Stomach (tissue), 9 donors: ENCODE data around the gene ARHGAP15. TPM values are rescaled to one million over a fixed set of nuclear protein-coding genes. Genes with fewer than 3 reads are reported as not detected.

ENCODE experiments used
- DNase-seq, 2 donors: peaks; one replicate each; pipeline versions ENCODE4 v3.0.0 to v3.0.0-alpha.2; 2013 to 2019
- H3K27ac ChIP-seq, 5 donors: fragments of 200-600 bp in 4 of 5; sonication (generic) in 4 of 5; one replicate each; pipeline ENCODE4 v1.5.1; 2013 to 2019; ENCODE audit warnings: mild to moderate bottlenecking in 1 of 5, moderate library complexity in 1 of 5
- H3K27me3 ChIP-seq, 3 donors: fragments of 200-600 bp; sonication (generic); one replicate each; pipeline ENCODE4 v1.5.1; 2017 to 2019; ENCODE audit warnings: mixed run types in 1 of 3
- H3K36me3 ChIP-seq, 4 donors: fragments of 200-600 bp; sonication (generic); 1 replicate in 3 of 4; 2 replicates in 1 of 4; pipeline ENCODE4 v1.5.1; 2016 to 2019
- H3K4me1 ChIP-seq, 4 donors: fragments of 200-600 bp; sonication (generic); one replicate each; pipeline ENCODE4 v1.5.1; 2016 to 2019
- H3K4me3 ChIP-seq, 4 donors: fragments of 200-600 bp; sonication (generic) in 3 of 4; one replicate each; pipeline ENCODE4 v1.5.1; 2016 to 2019; ENCODE audit warnings: mild to moderate bottlenecking in 1 of 4
- H3K9me3 ChIP-seq, 4 donors: fragments of 200-600 bp; sonication (generic); one replicate each; pipeline ENCODE4 v1.5.1; 2016 to 2019
- CTCF ChIP-seq, 7 experiments: fragments of 450-650 bp in 4 of 7; fragments of 200-600 bp in 3 of 7; sonication (generic) in 3 of 7; IDR thresholded peaks; one replicate each; pipeline ENCODE4 v1.5.1; 2016 to 2019; ENCODE audit warnings: antibody characterized with exemption in 7 of 7, control low read depth in 2 of 7, mild to moderate bottlenecking in 1 of 7
- EP300 ChIP-seq: sonication (generic); formaldehyde crosslinking; IDR thresholded peaks from one replicate; pipeline ENCODE4 v1.6.1; 2017; ENCODE audit warnings: antibody characterized with exemption
- POLR2A ChIP-seq, 4 donors: fragments of 450-650 bp; IDR thresholded peaks; one replicate each; pipeline ENCODE4 v1.6.1; 2016; ENCODE audit warnings: antibody characterized with exemption in 4 of 4, control low read depth in 2 of 4, mild to moderate bottlenecking in 1 of 4, moderate library complexity in 1 of 4
- POLR2AphosphoS5 ChIP-seq, 3 donors: sonication (generic); formaldehyde crosslinking; IDR thresholded peaks; one replicate each; pipeline ENCODE4 v1.6.1; 2016; ENCODE audit warnings: antibody characterized with exemption in 3 of 3
- WGBS, 5 donors: extraction: QIAGEN DNeasy Blood & Tissue Kit in 3 of 5; methylation state at CpG; one replicate each; pipeline versions ENCODE4 v1.1.5 to v1.1.7; 2013 to 2018; 5-methylcytosine and 5-hydroxymethylcytosine counted together
- intact Hi-C: fragments of 100-400 bp; cut with DNase I; formaldehyde crosslinking; loops from one replicate; pipeline ENCODE4 v1.15.1; 2023; ENCODE audit warnings: low total_unique reads
- polyA plus RNA-seq, 3 donors: library from polyadenylated mRNA; stranded (reverse); fragments of 200-250 nt; gene quantifications; one replicate each; pipeline ENCODE4 v1.2.3, GENCODE V29; 2013
- total RNA-seq, 5 donors: library from RNA; depleted of rRNA; stranded (reverse); fragments of >200 nt; gene quantifications; one replicate each; pipeline versions ENCODE4 v1.1.0 to v1.2.3, GENCODE V29; 2014 to 2016
- donor health status: healthy with polysubstance abuse.
- donor health status: Bipolar disorder and iron deficiency.
- donor health status: healthy.

Gene ARHGAP15
- total and polyA plus RNA-seq, 8 donors = 1.8 to 66.3 (median 6.8) TPM; not detected in 1

GRCh38 chr2:143521396-143521795, 392.2 kb downstream of the ARHGAP15 start:
- H3K4me1 ChIP-seq = peaks cover 0 to 37% (median 10%) of the 10 kb centered on the region in 4 donors
- DNase-seq = peak in 1 of 2 donors; percentile 58
- WGBS, 5 donors = 55 to 76% (median 74%) methylated on average over 3 of the region's 3 CpGs
- TF ChIP-seq POLR2A (IDR thresholded peaks at IDR 0.05) (no peak), EP300 (no peak), POLR2AphosphoS5 (IDR thresholded peaks at IDR 0.05) (no peak), CTCF (IDR thresholded peaks at IDR 0.05) (no peak)
- no peaks in the 10 kb centered on the region for H3K27me3 ChIP-seq
- intact Hi-C loops = no loop called here
- no peak overlapping the region for H3K4me3 ChIP-seq
- H3K27ac ChIP-seq = peak overlapping the region in 1 of 5 donors; percentile 52
- no peaks in the 10 kb centered on the region for H3K9me3 ChIP-seq
- no peaks in the 10 kb centered on the region for H3K36me3 ChIP-seq

GRCh38 chr2:143522699-143523098, 393.5 kb downstream of the ARHGAP15 start:
- no peaks in the 10 kb centered on the region for H3K27me3 ChIP-seq
- no peak overlapping the region for H3K27ac ChIP-seq
- WGBS, 5 donors = 86 to 97% (median 89%) methylated on average over 2 of the region's 2 CpGs
- peaks cover 0 to 40% (median 10%) of the 10 kb centered on the region in 4 donors for H3K4me1 ChIP-seq
- no peak for DNase-seq
- H3K36me3 ChIP-seq = no peaks in the 10 kb centered on the region
- intact Hi-C loops = no loop called here
- H3K9me3 ChIP-seq = no peaks in the 10 kb centered on the region
- TF ChIP-seq POLR2A (IDR thresholded peaks at IDR 0.05) (no peak), POLR2AphosphoS5 (IDR thresholded peaks at IDR 0.05) (no peak), EP300 (no peak), CTCF (IDR thresholded peaks at IDR 0.05) (no peak)
- no peak overlapping the region for H3K4me3 ChIP-seq

- Histone ChIP-seq H3K27me3 (no peaks in the 10 kb centered on the region), H3K27ac (peak overlapping the region in 2 of 5 donors; percentile 53 to 59), H3K4me3 (no peak overlapping the region), H3K9me3 (no peaks in the 10 kb centered on the region), H3K36me3 (no peaks in the 10 kb centered on the region), H3K4me1 (peaks cover 0 to 40% (median 10%) of the 10 kb centered on the region in 4 donors)
- WGBS, 5 donors = 19 to 35% (median 24%) methylated on average over 2 of the region's 2 CpGs
- TF ChIP-seq POLR2AphosphoS5 (IDR thresholded peaks at IDR 0.05) (no peak), EP300 (no peak), POLR2A (IDR thresholded peaks at IDR 0.05) (no peak), CTCF (IDR thresholded peaks at IDR 0.05) (no peak)
- peak in 1 of 2 donors; percentile 61 for DNase-seq
- intact Hi-C loops = no loop called here
Measured at GRCh38 chr2:143524119-143524553, 394.9 kb downstream of the ARHGAP15 start.

- peak in 1 of 2 donors; percentile 56 for DNase-seq
- Histone ChIP-seq H3K4me3 (no peak overlapping the region), H3K9me3 (no peaks in the 10 kb centered on the region), H3K27ac (peak overlapping the region in 2 of 5 donors; percentile 53 to 59), H3K27me3 (no peaks in the 10 kb centered on the region), H3K4me1 (peaks cover 0 to 40% (median 10%) of the 10 kb centered on the region in 4 donors), H3K36me3 (no peaks in the 10 kb centered on the region)
- intact Hi-C loops = no loop called here
- TF ChIP-seq CTCF (IDR thresholded peaks at IDR 0.05) (no peak), EP300 (no peak), POLR2AphosphoS5 (IDR thresholded peaks at IDR 0.05) (no peak), POLR2A (IDR thresholded peaks at IDR 0.05) (no peak)
- WGBS, 5 donors = 63 to 77% (median 67%) methylated on average over 6 of the region's 6 CpGs
Measured at GRCh38 chr2:143524559-143525401, 395.6 kb downstream of the ARHGAP15 start.
